ENCODE data around the gene MSANTD1. TPM values are rescaled to one million over a fixed set of nuclear protein-coding genes. Genes with fewer than 3 reads are reported as not detected.

Gene MSANTD1
- polyA plus RNA-seq, 1 of the 3 experiments (the other 2 are of a cell fraction) = 0.15 TPM

DNA sequence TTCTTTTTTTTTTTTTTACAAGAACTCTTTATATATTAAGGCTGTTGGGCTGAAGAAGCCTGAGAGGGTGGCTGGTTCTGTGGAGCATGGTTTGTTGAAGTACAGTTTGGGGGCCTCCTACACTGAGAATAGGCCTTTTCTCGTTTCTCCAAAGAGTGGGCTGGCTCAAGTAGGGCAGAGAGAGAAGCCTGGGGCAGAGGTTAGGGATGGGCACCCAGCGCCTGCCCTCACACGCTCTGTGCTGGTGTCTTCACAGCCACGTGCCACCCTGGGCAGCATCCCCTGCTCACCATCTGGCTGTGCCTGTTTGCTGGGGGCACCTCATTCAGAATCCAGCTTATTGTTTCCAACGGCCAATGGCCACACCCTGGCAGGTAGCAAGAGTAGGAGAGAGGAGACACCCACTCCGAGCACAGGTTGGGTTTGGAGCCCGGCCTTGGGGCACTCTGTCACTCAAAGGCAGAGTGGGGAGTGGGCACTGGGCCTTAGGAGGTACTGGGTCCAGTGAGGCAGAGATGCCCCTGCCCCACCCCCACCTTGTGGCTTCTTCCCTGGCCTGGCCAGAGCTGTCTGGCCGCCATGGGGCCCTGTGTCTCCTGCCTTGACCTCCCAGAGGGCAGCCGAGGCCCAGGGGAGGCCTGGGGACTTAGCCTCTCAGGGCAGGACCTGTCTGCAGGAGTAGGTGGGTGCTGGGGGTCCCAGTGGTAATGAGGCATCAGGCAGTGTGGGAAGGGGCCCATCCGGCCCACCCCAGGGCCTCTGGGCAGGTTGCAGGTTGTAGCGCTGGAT is 2.9 kb downstream of the MSANTD1 start:
- TF ChIP-seq, protein P1, sequence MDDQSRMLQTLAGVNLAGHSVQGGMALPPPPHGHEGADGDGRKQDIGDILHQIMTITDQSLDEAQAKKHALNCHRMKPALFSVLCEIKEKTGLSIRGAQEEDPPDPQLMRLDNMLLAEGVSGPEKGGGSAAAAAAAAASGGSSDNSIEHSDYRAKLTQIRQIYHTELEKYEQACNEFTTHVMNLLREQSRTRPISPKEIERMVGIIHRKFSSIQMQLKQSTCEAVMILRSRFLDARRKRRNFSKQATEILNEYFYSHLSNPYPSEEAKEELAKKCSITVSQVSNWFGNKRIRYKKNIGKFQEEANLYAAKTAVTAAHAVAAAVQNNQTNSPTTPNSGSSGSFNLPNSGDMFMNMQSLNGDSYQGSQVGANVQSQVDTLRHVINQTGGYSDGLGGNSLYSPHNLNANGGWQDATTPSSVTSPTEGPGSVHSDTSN (IDR thresholded peaks at IDR 0.05) = no peak
- TF ChIP-seq REST (IDR thresholded peaks at IDR 0.05; ENCODE audit: low read depth, low read length) (no peak), MXI1 (IDR thresholded peaks at IDR 0.05; ENCODE audit: low read depth, low read length) (no peak), RAD21 (IDR thresholded peaks at IDR 0.05; ENCODE audit: low read length) (no peak), SMC3 (IDR thresholded peaks at IDR 0.05; ENCODE audit: low read depth, low read length) (no peak), SIN3A (IDR thresholded peaks at IDR 0.05; ENCODE audit: borderline replicate concordance, low read depth, low read length) (no peak), ZBTB33 (IDR thresholded peaks at IDR 0.05; ENCODE audit: borderline replicate concordance, low read depth) (no peak), GABPA (IDR thresholded peaks at IDR 0.05; ENCODE audit: low read depth) (no peak), ELF1 (IDR thresholded peaks at IDR 0.05) (no peak)
- TF ChIP-seq, protein P2, sequence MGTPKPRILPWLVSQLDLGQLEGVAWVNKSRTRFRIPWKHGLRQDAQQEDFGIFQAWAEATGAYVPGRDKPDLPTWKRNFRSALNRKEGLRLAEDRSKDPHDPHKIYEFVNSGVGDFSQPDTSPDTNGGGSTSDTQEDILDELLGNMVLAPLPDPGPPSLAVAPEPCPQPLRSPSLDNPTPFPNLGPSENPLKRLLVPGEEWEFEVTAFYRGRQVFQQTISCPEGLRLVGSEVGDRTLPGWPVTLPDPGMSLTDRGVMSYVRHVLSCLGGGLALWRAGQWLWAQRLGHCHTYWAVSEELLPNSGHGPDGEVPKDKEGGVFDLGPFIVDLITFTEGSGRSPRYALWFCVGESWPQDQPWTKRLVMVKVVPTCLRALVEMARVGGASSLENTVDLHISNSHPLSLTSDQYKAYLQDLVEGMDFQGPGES (IDR thresholded peaks at IDR 0.05; ENCODE audit: low read depth, low read length) = no peak
- Histone ChIP-seq H3K4me2 (no peak overlapping the region), H3K9me3 (no peaks in the 10 kb centered on the region), H3K9ac (no peak overlapping the region), H3K36me3 (replicated peaks in 1 of 2; ENCODE audit: control insufficient read depth in 1 of 2, insufficient read depth in 2 of 2, low read length in 1 of 2) (no peaks in the 10 kb centered on the region), H2AFZ (ENCODE audit: low read depth) (no peak overlapping the region), H3K9me2 (no peaks in the 10 kb centered on the region), H4K20me1 (ENCODE audit: insufficient read depth) (no peaks in the 10 kb centered on the region), H3F3A (replicated peaks; ENCODE audit: insufficient read depth) (no peaks in the 10 kb centered on the region), H3K79me2 (ENCODE audit: insufficient read depth) (no peaks in the 10 kb centered on the region), H3K4me1 (ENCODE audit: control insufficient read depth in 1 of 2, insufficient read depth in 2 of 2, low read depth in 1 of 2, low read length in 1 of 2) (peaks cover 0 to under 1% of the 10 kb centered on the region in 2 experiments; a peak in 1 of 4 replicates), H3K27ac (ENCODE audit: low read depth in 2 of 2, low read length in 1 of 2) (no peak overlapping the region), H3K27me3 (ENCODE audit: insufficient read depth) (no peaks in the 10 kb centered on the region), H3K4me3 (ENCODE audit: low read depth in 2 of 2, low read length in 1 of 2) (no peak overlapping the region)
- DNase-seq = no peak
- CTCF ChIA-PET = no interaction called here
- 83% methylated on average over 6 of the region's 11 CpGs for WGBS (ENCODE audit: low lambda C conversion rate)
- POLR2A ChIA-PET = no interaction called here
